Colonic mucosa (tissue), 4 donors: Measurements from ENCODE around the gene MEGF10. TPM values are rescaled to one million over a fixed set of nuclear protein-coding genes. Genes with fewer than 3 reads are reported as not detected.

ENCODE experiments used
- DNase-seq: peaks from one replicate; pipeline ENCODE4 v3.0.0-alpha.2; 2020
- H3K27ac ChIP-seq: fragments of 200-600 bp; one replicate; pipeline ENCODE4 v1.8.0; 2021
- H3K27me3 ChIP-seq: fragments of 200-600 bp; one replicate; pipeline ENCODE4 v1.8.0; 2021
- H3K36me3 ChIP-seq: fragments of 200-600 bp; one replicate; pipeline ENCODE4 v1.8.0; 2021
- H3K4me1 ChIP-seq: fragments of 200-600 bp; one replicate; pipeline ENCODE4 v1.8.0; 2021; ENCODE audit warnings: mild to moderate bottlenecking
- H3K4me3 ChIP-seq: fragments of 200-600 bp; one replicate; pipeline ENCODE4 v1.8.0; 2021
- H3K9ac ChIP-seq, 2 donors: one replicate each; pipeline ENCODE4 v1.7.0; 2013; ENCODE audit warnings: control low read depth in 2 of 2, low read depth in 2 of 2, low read length in 2 of 2
- H3K9me3 ChIP-seq: fragments of 200-600 bp; one replicate; pipeline ENCODE4 v1.8.0; 2021
- intact Hi-C: fragments of 100-400 bp; cut with DNase I; formaldehyde crosslinking; loops from one replicate; pipeline ENCODE4 v1.14.1; 2022
- total RNA-seq, 2 donors: library from RNA; stranded (reverse); fragmentation: NEBNext Ultra II Directional in 1 of 2; extraction: Animal tissue kit (Norgen Biotek cat#: 25700) in 1 of 2; gene quantifications; one replicate each; pipeline ENCODE4 v1.2.1, GENCODE V29; 2021
- TF ChIP-seq, protein P1 (sequence below): fragments of 200-600 bp; IDR thresholded peaks from one replicate; pipeline ENCODE4 v1.8.0; 2022; ENCODE audit warnings: antibody characterized with exemption, mild to moderate bottlenecking
- donor health status: healthy.
- donor health status: DM: no; HTN: no; CAD: no.
- donor health status: DM: no; HTN: no; CAD: no.

Gene MEGF10
- total RNA-seq, 2 donors from 2014 or later: 0.35 to 0.88 TPM

DNA sequence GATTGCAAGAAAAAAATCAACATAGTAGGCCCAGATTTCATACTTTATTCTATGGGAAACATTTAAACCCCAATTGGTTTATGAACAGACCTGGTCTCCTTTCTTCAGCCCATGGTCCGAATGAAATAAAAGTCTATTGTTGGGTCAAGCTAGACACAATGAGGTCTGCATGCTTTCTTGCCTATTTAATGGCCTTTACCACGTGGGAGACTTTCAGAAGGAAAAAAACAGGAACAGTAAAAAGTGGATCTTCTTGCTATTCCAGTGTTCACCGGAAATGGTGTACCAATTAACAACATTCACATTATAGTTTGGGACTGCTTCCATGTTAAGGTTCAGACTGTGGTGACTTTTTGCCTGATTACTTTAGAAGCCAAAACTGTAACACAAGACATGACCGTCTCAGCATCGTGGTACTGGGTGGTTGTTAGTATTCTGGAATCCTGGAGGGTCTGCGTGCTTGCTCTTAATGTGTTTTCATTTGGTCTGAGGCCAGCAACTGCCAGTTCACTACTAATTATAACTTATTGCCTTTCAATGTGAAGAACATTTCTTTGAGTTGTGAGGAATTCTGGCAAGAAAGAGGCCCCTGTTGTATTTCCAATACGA is 141.5 kb downstream of the MEGF10 start:
- no peak for DNase-seq
- no peaks in the 10 kb centered on the region for H3K4me1 ChIP-seq
- H3K27me3 ChIP-seq: no peaks in the 10 kb centered on the region
- H3K36me3 ChIP-seq: no peaks in the 10 kb centered on the region
- no peaks in the 10 kb centered on the region for H3K9me3 ChIP-seq
- no peak overlapping the region for H3K27ac ChIP-seq
- TF ChIP-seq, protein P1, sequence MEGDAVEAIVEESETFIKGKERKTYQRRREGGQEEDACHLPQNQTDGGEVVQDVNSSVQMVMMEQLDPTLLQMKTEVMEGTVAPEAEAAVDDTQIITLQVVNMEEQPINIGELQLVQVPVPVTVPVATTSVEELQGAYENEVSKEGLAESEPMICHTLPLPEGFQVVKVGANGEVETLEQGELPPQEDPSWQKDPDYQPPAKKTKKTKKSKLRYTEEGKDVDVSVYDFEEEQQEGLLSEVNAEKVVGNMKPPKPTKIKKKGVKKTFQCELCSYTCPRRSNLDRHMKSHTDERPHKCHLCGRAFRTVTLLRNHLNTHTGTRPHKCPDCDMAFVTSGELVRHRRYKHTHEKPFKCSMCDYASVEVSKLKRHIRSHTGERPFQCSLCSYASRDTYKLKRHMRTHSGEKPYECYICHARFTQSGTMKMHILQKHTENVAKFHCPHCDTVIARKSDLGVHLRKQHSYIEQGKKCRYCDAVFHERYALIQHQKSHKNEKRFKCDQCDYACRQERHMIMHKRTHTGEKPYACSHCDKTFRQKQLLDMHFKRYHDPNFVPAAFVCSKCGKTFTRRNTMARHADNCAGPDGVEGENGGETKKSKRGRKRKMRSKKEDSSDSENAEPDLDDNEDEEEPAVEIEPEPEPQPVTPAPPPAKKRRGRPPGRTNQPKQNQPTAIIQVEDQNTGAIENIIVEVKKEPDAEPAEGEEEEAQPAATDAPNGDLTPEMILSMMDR: no peak
- intact Hi-C loops: no loop called here
- no peak overlapping the region for H3K4me3 ChIP-seq
- H3K9ac ChIP-seq: no peak overlapping the region

DNA sequence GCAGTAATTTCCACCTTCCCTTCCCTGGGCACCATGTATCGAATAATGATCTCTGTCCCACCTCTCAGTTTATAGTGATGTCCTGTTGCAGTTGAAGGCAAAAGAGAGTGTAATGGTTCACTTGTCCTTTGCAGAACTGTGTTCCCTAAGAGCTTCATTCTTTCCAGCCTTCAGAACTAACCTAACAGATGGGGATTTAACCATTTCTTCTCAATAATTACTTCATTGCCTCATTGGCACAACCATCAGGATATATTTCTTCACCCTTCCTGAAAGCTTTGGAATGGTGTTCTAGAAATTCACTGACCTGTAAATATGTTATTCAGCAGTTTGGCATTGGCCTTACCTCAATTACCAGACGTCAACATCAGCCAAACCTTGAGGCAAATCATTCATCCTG is 142.9 kb downstream of the MEGF10 start:
- intact Hi-C loops: no loop called here

DNA sequence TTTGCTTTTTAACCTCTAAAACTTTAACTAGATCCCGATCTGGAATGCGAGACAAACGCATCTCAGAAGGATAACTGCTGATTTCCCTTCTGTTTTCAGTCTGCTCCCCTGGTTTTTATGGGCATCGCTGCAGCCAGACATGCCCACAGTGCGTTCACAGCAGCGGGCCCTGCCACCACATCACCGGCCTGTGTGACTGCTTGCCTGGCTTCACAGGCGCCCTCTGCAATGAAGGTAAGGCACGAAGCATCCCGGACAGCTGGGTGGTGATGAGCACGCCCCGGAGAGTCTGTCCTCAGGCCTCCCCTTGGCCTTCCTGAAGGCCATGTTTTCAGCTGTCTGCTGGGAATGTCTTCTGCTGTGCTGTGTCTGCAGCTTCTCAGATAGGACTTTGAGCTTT is 144.0 kb downstream of the MEGF10 start:
- DNase-seq: no peak
- no peak overlapping the region for H3K27ac ChIP-seq

More for the DNA sequence above, 142.9 kb downstream of the MEGF10 start:
- Histone ChIP-seq H3K36me3 (no peaks in the 10 kb centered on the region), H3K27me3 (no peaks in the 10 kb centered on the region), H3K4me1 (no peaks in the 10 kb centered on the region), H3K27ac (no peak overlapping the region), H3K9me3 (no peaks in the 10 kb centered on the region), H3K4me3 (no peak overlapping the region), H3K9ac (no peak overlapping the region)
- no peak for DNase-seq
- TF ChIP-seq, protein P1: no peak

DNA sequence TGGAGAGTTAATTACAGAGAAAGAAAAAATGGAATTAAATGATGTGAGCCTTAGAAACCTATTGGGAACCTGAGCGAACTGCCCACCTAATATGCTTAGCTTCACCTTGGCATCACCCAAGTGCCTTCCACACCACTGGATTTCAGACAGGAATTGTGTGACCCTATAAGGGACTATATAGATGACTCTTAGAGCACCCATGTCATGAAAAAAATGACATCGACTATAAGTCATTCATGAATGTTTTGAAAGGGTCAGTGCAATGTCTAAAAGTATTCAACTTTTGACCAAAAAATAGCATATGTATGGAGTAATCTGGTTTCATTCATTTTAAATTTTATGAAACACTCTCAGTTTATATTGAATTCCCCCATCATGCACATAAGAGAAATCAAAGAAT is 145.2 kb downstream of the MEGF10 start:
- Histone ChIP-seq H3K4me1 (no peaks in the 10 kb centered on the region), H3K9me3 (no peaks in the 10 kb centered on the region), H3K36me3 (no peaks in the 10 kb centered on the region), H3K4me3 (no peak overlapping the region), H3K27ac (no peak overlapping the region), H3K9ac (no peak overlapping the region), H3K27me3 (no peaks in the 10 kb centered on the region)
- no peak for DNase-seq
- TF ChIP-seq, protein P1: no peak
- intact Hi-C loops: no loop called here

More for the DNA sequence above, 144.0 kb downstream of the MEGF10 start:
- Histone ChIP-seq H3K9me3 (no peaks in the 10 kb centered on the region), H3K4me3 (no peak overlapping the region), H3K27me3 (no peaks in the 10 kb centered on the region), H3K36me3 (no peaks in the 10 kb centered on the region), H3K4me1 (no peaks in the 10 kb centered on the region), H3K9ac (no peak overlapping the region)
- intact Hi-C loops: no loop called here
- TF ChIP-seq, protein P1: no peak

DNA sequence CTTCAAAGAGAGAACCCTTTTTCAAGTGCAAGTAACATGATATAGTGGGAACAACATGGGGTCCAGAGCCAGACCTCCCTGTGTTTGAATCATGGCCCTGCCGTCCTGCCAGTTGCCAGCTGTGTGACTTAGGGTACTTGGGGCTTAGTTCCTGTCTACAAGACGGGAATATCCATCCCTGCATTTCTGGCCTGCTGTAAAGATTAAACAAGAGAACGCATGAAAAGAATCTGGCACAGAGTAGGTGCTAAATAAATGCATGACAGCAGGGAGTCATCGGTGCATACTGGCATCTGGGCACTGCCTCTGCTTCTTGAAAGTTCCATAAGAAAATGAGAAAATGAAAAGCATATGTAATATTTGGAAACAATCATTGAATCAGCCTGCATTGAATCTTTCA is 149.0 kb downstream of the MEGF10 start:
- TF ChIP-seq, protein P1: no peak
- intact Hi-C loops: loop anchor here (5.0 kb wide), 1 partner anchor 152 kb away; no protein-coding TSS in a partner anchor

More for the DNA sequence above, 149.0 kb downstream of the MEGF10 start:
- no peaks in the 10 kb centered on the region for H3K36me3 ChIP-seq
- no peaks in the 10 kb centered on the region for H3K4me1 ChIP-seq
- H3K9ac ChIP-seq: no peak overlapping the region
- no peak overlapping the region for H3K27ac ChIP-seq
- no peaks in the 10 kb centered on the region for H3K27me3 ChIP-seq
- no peak for DNase-seq
- H3K4me3 ChIP-seq: no peak overlapping the region
- H3K9me3 ChIP-seq: no peaks in the 10 kb centered on the region
